NCI-H526 treated with DMSO at 0.1 percent for 48 hours (cell line): Measurements from ENCODE around the gene ZNF317.

Experiments
- DNase-seq: peaks from one replicate; lab custom pipeline; 2025; lab: John Stamatoyannopoulos, UW

Gene ZNF317

GRCh38 chr19:9140159-9140874 lies at the start of gene ZNF317:
TSS of gene ZNF317 (plus strand) at chr19:9140397. CDS start at chr19:9156017, 15,620 bp downstream.
- peak; percentile 31 for DNase-seq

- DNase-seq, result no peak
Observed at GRCh38 chr19:9107375-9107774, 32.8 kb upstream of the ZNF317 start, which contains the start of gene OR7G2. TSS of gene OR7G2 (minus strand) at chr19:9107475. CDS start at chr19:9103243, 4,232 bp downstream.

- no peak for DNase-seq
Observed at GRCh38 chr19:9109959-9110358, 30.2 kb upstream of the ZNF317 start.

- no peak for DNase-seq
Observed at GRCh38 chr19:9115307-9115813, 24.8 kb upstream of the ZNF317 start, which contains the start of gene OR7G1. TSS of gene OR7G1 (minus strand) at chr19:9115763. CDS start at chr19:9115763, 0 bp downstream.

- no peak for DNase-seq
Observed at GRCh38 chr19:9116547-9116946, 23.6 kb upstream of the ZNF317 start.

- no peak for DNase-seq
Observed at GRCh38 chr19:9126900-9127405, 13.2 kb upstream of the ZNF317 start, which contains the start of gene OR7G3. TSS of gene OR7G3 (minus strand) at chr19:9126950. CDS start at chr19:9126950, 0 bp downstream.

DNA sequence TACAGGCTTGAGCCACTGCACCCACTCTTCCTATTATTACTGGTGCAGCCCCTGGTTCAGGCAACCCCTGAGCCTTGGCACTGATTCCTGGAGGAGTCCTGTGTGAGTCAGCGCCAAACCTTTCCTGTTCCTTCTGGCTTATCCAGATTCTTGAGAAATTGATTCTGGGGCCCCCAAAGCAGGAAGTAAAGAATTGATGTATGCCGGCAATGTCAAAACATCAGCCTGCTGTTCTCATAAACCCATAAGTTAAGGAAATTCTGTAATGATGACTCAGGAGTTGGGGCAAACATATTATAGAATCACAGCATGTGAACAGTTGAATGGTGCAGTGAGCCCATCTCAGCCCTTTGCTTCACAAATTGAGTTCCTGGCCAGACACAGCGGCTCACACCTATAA lies 12.0 kb upstream of the ZNF317 start:
- DNase-seq, result no peak

DNA sequence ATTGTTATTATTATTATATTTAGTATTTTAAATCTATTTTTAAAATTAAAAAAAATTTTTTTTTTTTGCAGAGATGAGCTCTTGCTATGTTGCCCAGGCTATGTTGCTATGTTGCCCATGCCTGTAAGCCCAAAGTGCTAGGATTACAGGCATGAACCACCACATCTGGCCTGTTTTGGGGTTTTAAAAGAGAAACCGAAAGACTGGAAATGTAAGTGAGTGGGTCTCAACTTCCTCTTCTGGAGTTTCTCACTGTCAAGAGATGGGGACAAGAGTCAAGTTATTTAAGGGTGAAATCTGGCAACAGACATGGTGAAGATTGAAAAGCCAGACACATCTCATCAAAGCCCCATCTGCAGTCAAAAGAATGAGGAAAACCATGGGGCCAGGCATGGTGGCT lies 9.2 kb upstream of the ZNF317 start:
- no peak for DNase-seq

- no peak for DNase-seq
Observed at GRCh38 chr19:9132422-9132821, 7.8 kb upstream of the ZNF317 start.

DNA sequence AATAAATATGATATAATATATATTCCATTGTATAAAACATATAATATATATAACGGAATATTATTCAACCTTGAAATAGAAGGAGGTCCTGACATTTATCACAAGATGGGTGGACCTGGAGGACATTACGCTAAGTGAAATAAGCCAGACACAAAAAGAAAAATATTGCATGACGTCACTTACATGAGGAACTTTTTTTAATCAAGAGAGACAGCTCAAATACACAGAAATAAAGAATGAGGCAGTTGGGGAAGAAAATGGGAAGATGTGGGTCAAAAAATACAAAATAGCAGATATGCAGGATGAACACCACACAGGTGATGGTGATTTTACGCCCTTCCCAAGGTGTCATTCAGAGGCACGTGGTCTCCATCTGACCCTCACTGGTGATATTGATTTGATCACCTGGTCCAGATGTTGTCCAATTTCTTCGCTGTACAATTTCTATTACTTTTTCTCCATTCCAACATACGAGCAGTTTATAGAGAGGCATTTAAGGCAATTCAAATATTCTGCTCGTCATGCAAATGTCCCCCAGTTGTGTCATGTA lies 513 bp upstream of the ZNF317 start:
- DNase-seq, result no peak

GRCh38 chr19:9144920-9145319 lies 4.7 kb downstream of the ZNF317 start:
- DNase-seq, result no peak

GRCh38 chr19:9146882-9147281 lies 6.7 kb downstream of the ZNF317 start:
- no peak for DNase-seq

GRCh38 chr19:9148697-9149096 lies 8.5 kb downstream of the ZNF317 start:
- DNase-seq, result no peak

GRCh38 chr19:9149997-9150396 lies 9.8 kb downstream of the ZNF317 start:
- DNase-seq, result no peak

- no peak for DNase-seq
Observed at GRCh38 chr19:9150650-9151049, 10.5 kb downstream of the ZNF317 start.

GRCh38 chr19:9151367-9151766 lies 11.2 kb downstream of the ZNF317 start:
- DNase-seq, result no peak

DNA sequence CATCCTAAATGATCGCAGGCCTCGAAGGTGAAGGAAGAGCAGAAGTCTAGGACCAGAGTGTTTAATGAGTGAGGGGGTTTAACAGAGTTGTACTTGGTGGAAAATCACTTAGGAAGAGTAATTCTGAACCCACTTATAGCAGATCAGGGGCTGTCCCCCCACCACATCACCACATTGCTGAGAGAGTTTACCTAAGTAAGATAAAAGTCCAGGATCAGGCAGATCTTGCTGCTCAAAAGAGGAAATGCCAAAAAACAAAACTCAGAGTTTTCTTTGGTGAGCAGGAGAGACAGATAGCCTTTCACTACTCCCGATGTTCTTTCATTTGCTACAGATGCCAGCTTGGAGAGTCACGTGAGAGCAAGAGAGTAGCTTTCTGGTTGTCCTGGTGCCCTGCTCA lies 15.4 kb downstream of the ZNF317 start:
- DNase-seq, result no peak

DNA sequence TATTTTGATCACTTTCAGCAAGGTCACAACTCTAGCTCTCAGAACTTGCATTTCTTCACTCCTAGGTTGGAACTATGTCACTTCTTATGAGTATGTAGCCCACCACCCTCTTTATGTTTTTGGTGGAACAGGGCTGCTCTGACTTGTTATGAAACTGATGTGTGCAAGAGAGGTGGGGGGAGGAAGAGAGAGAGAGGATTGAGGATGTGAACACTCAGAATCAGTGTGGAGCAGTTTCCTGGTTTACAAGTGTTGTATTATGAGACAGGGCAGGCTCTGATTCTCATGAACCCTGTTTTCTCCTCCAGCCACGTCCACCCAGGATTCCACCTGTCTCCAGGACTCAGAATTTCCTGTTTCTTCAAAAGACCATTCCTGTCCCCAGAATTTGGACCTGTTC lies 16.1 kb downstream of the ZNF317 start:
- no peak for DNase-seq

GRCh38 chr19:9159891-9160290 lies 19.7 kb downstream of the ZNF317 start:
- no peak for DNase-seq

DNA sequence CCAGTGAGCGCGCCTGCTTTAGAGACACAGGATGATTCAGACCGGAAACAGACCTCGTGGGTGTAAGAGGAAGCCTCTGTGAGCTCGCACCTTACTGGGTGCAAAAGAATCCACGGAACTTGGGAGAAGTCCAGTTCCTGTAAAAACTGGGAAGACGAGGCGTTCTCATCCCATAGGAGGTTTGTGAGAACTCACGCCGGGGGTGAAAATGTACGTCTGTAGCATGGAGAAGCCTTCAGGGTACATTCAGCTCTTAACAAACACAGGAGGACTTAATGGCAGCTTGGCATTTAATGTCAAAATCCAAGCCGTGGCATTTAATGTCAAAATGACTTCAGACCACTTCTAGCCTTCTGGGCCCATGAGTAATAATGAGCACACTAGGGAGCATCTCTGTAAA lies 21.2 kb downstream of the ZNF317 start:
- DNase-seq, result no peak

- DNase-seq, result no peak
Observed at GRCh38 chr19:9165261-9165660, 25.1 kb downstream of the ZNF317 start.

GRCh38 chr19:9166846-9167245 lies 26.6 kb downstream of the ZNF317 start:
- no peak for DNase-seq

GRCh38 chr19:9171393-9171991 lies 31.3 kb downstream of the ZNF317 start:
- no peak for DNase-seq
